ENCODE measurements around the gene NUTM2E.
"Not testable (repeated sequence)": the region's sequence is repeated elsewhere in the genome, so short reads cannot be mapped to it uniquely, and the experiment has no call there.

DNA sequence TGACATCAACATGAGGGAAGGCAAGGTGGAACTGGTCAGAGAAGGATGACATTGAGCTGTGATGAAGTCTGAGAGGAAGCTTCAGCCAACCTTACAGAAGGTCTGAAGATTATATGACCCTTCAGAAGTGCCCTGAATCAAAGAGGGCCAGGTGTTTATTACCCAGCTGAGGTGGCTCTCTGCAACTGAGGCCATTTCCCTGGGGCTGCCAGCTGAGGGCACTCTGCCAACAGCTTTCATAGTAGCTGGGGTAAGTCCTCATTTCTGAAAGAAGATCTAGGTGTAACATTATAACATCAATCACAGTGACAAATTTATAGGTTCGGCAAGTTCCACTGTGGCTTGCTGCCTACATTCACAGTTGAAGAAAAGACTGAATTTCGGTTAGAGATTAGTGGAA lies 37.2 kb upstream of the NUTM2E start:
- TF ChIP-seq, protein P1, sequence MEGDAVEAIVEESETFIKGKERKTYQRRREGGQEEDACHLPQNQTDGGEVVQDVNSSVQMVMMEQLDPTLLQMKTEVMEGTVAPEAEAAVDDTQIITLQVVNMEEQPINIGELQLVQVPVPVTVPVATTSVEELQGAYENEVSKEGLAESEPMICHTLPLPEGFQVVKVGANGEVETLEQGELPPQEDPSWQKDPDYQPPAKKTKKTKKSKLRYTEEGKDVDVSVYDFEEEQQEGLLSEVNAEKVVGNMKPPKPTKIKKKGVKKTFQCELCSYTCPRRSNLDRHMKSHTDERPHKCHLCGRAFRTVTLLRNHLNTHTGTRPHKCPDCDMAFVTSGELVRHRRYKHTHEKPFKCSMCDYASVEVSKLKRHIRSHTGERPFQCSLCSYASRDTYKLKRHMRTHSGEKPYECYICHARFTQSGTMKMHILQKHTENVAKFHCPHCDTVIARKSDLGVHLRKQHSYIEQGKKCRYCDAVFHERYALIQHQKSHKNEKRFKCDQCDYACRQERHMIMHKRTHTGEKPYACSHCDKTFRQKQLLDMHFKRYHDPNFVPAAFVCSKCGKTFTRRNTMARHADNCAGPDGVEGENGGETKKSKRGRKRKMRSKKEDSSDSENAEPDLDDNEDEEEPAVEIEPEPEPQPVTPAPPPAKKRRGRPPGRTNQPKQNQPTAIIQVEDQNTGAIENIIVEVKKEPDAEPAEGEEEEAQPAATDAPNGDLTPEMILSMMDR (conservative IDR thresholded peaks at IDR 0.05; ENCODE audit: low read length), result not testable (repeated sequence)
- not testable (repeated sequence) for TF ChIP-seq EZH2phosphoT487 (IDR thresholded peaks at IDR 0.05; ENCODE audit: borderline replicate concordance, low read depth, low read length)

Measured in OCI-LY7 (cell line).